Measurements from ENCODE around the gene LIPA. TPM values are rescaled to one million over a fixed set of nuclear protein-coding genes. Genes with fewer than 3 reads are reported as not detected.

LIPA gene
- total and polyA plus RNA-seq, 10 donors = 28.6 to 828 (median 337) TPM

GRCh38 chr10:89236226-89236797, 15.3 kb downstream of the LIPA start:
- DNase-seq = no peak
- Histone ChIP-seq H3K9me3 (no peaks in the 10 kb centered on the region), H3K36me3 (peaks cover 0 to 92% (median 18%) of the 10 kb centered on the region in 6 donors), H3K27me3 (replicated peaks in 1 of 7) (no peaks in the 10 kb centered on the region), H3K4me3 (no peak overlapping the region), H3K4me1 (peaks cover 0 to 20% (median 11%) of the 10 kb centered on the region in 6 donors), H3K27ac (peak overlapping the region in 5 of 8 donors; percentile 17 to 80 (median 36))
- 84 to 95% (median 87%) methylated on average over 4 of the region's 4 CpGs for WGBS, 5 donors
- intact Hi-C loops (cut with DNase I; ENCODE audit: low total_unique reads) = no loop called here
- no peak for TF ChIP-seq POLR2A (IDR thresholded peaks at IDR 0.05)
- no peak for TF ChIP-seq CTCF (IDR thresholded peaks at IDR 0.05 in 8 of 11, conservative IDR thresholded peaks at IDR 0.05 in 3 of 11)
- TF ChIP-seq POLR2AphosphoS5 (IDR thresholded peaks at IDR 0.05) = no peak

DNA sequence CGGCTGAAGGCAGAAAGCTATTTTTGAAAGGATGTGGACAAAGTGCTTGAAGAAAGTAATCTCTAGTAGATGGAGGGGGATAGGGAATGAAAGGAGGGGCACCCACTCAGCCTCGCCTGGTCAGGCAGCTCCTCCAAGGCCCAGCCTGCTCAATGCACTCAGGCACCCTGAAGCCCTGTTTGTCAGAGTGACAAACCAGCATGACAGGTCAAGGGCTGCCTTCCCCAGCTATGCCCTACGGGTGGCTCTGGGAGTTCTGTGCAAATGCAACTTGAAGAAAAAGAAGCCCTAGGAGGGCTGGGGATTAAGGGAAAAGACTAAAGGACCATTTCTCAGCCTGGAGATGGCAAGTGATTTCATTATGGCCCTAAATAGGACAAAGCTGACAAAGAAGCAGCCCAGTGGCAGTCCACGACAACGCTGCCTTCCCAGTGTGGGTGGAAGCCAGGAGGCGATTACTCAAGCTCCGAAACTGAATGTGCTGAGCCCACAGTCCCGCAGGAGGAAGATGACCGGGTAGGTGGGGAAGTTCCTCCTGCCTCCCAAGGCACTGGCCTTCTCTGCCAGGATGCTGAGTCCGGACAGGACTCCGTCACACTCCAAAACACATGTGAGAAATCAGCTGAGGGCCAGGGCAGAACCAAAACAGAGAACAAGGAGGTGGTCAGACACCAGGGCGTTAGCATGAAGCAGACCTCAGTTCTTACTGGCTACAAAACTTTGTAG, 16.3 kb downstream of the LIPA start:
- Histone ChIP-seq H3K4me1 (peaks cover 0 to 10% (median 4%) of the 10 kb centered on the region in 6 donors), H3K9me3 (no peaks in the 10 kb centered on the region), H3K36me3 (peaks cover 0 to 95% (median 16%) of the 10 kb centered on the region in 6 donors), H3K27ac (peak overlapping the region in 4 of 8 donors; percentile 37 to 80 (median 55)), H3K27me3 (replicated peaks in 1 of 7) (no peaks in the 10 kb centered on the region), H3K4me3 (no peak overlapping the region)
- WGBS, 5 donors = 72 to 81% (median 79%) methylated on average over 12 of the region's 12 CpGs
- no peak for DNase-seq
- intact Hi-C loops (cut with DNase I; ENCODE audit: low total_unique reads) = no loop called here
- no peak for TF ChIP-seq CTCF (IDR thresholded peaks at IDR 0.05 in 8 of 11, conservative IDR thresholded peaks at IDR 0.05 in 3 of 11)
- TF ChIP-seq POLR2AphosphoS5 (IDR thresholded peaks at IDR 0.05) = peak; percentile 55 to 85 (median 75)
- no peak for TF ChIP-seq POLR2A (IDR thresholded peaks at IDR 0.05)

- H3K36me3 ChIP-seq = peaks cover 0 to 87% (median 11%) of the 10 kb centered on the region in 6 donors
- intact Hi-C loops (cut with DNase I; ENCODE audit: low total_unique reads) = no loop called here
- no peaks in the 10 kb centered on the region for H3K9me3 ChIP-seq
- no peak for TF ChIP-seq POLR2AphosphoS5 (IDR thresholded peaks at IDR 0.05)
- TF ChIP-seq CTCF (IDR thresholded peaks at IDR 0.05 in 8 of 11, conservative IDR thresholded peaks at IDR 0.05 in 3 of 11) = no peak
- no peak for TF ChIP-seq POLR2A (IDR thresholded peaks at IDR 0.05)
- no peak for DNase-seq
- 82 to 90% (median 85%) methylated on average over 2 of the region's 2 CpGs for WGBS, 5 donors
- H3K4me3 ChIP-seq = no peak overlapping the region
- H3K27ac ChIP-seq = no peak overlapping the region
- H3K4me1 ChIP-seq = peaks cover 0 to 8% (median 0%) of the 10 kb centered on the region in 6 donors
- H3K27me3 ChIP-seq (replicated peaks in 1 of 7) = no peaks in the 10 kb centered on the region
Observed at GRCh38 chr10:89233033-89233432, 18.5 kb downstream of the LIPA start.

- Histone ChIP-seq H3K9me3 (no peaks in the 10 kb centered on the region), H3K27me3 (replicated peaks in 1 of 7) (no peaks in the 10 kb centered on the region), H3K36me3 (peaks cover 0 to 95% (median 23%) of the 10 kb centered on the region in 6 donors), H3K27ac (no peak overlapping the region), H3K4me1 (peaks cover 0 to 15% (median 6%) of the 10 kb centered on the region in 6 donors), H3K4me3 (no peak overlapping the region)
- no peak for DNase-seq
- TF ChIP-seq POLR2AphosphoS5 (IDR thresholded peaks at IDR 0.05) (no peak), CTCF (IDR thresholded peaks at IDR 0.05 in 8 of 11, conservative IDR thresholded peaks at IDR 0.05 in 3 of 11) (no peak), POLR2A (IDR thresholded peaks at IDR 0.05) (no peak)
- intact Hi-C loops (cut with DNase I; ENCODE audit: low total_unique reads) = no loop called here
Observed at GRCh38 chr10:89228962-89229361, 22.6 kb downstream of the LIPA start.
